Spleen (tissue), 11 donors: ENCODE data around the gene XPR1. TPM values are rescaled to one million over a fixed set of nuclear protein-coding genes. Genes with fewer than 3 reads are reported as not detected.
A peak's percentile ranks its signal among the peaks of the same experiment; 100 is the strongest.

ENCODE experiments used
- DNase-seq: peaks from one replicate; pipeline ENCODE4 v3.0.0-alpha.2; 2020
- H3K27ac ChIP-seq, 8 donors: fragments of 200-600 bp; sonication (generic) in 7 of 8; 1 replicate in 4 of 8; 2 replicates in 4 of 8; pipeline versions ENCODE4 v1.5.0 to v1.8.0; 2016 to 2021; ENCODE audit warnings: inconsistent platforms in 4 of 8, mild to moderate bottlenecking in 4 of 8, moderate library complexity in 1 of 8
- H3K27me3 ChIP-seq, 7 donors: fragments of 200-600 bp; sonication (generic) in 6 of 7; replicated peaks in 1 of 7; 1 replicate in 4 of 7; 2 replicates in 3 of 7; pipeline versions ENCODE4 v1.5.0 to v1.8.0; 2016 to 2021; ENCODE audit warnings: inconsistent platforms in 3 of 7, mild to moderate bottlenecking in 1 of 7
- H3K36me3 ChIP-seq, 6 donors: fragments of 200-600 bp; sonication (generic) in 5 of 6; 1 replicate in 4 of 6; 2 replicates in 2 of 6; pipeline versions ENCODE4 v1.5.0 to v1.8.0; 2016 to 2021; ENCODE audit warnings: inconsistent platforms in 2 of 6
- H3K4me1 ChIP-seq, 6 donors: fragments of 200-600 bp; sonication (generic) in 5 of 6; 1 replicate in 3 of 6; 2 replicates in 3 of 6; pipeline versions ENCODE4 v1.5.0 to v1.8.0; 2016 to 2021; ENCODE audit warnings: inconsistent platforms in 3 of 6
- H3K4me3 ChIP-seq, 8 donors: fragments of 200-600 bp; sonication (generic) in 7 of 8; 1 replicate in 4 of 8; 2 replicates in 4 of 8; pipeline versions ENCODE4 v1.5.0 to v1.8.0; 2016 to 2021; ENCODE audit warnings: inconsistent platforms in 4 of 8, mild to moderate bottlenecking in 4 of 8, moderate library complexity in 2 of 8
- H3K9me3 ChIP-seq, 8 donors: fragments of 200-600 bp; sonication (generic) in 7 of 8; 1 replicate in 4 of 8; 2 replicates in 4 of 8; pipeline versions ENCODE4 v1.5.0 to v1.8.0; 2016 to 2021; ENCODE audit warnings: inconsistent platforms in 4 of 8
- POLR2A ChIP-seq, 3 donors: fragments of 450-650 bp; IDR thresholded peaks; one replicate each; pipeline ENCODE4 v1.5.1; 2017; ENCODE audit warnings: antibody characterized with exemption in 3 of 3, mild to moderate bottlenecking in 1 of 3
- POLR2AphosphoS5 ChIP-seq, 3 donors: sonication (generic); formaldehyde crosslinking; IDR thresholded peaks; one replicate each; pipeline ENCODE4 v1.5.1; 2017; ENCODE audit warnings: antibody characterized with exemption in 3 of 3
- WGBS, 5 donors: extraction: QIAGEN DNeasy Blood & Tissue Kit in 3 of 5; methylation state at CpG; one replicate each; pipeline versions ENCODE4 v1.1.5 to v1.1.7; 2013 to 2018; 5-methylcytosine and 5-hydroxymethylcytosine counted together
- intact Hi-C: fragments of 100-400 bp; cut with DNase I; formaldehyde crosslinking; loops from one replicate; pipeline ENCODE4 v1.15.0; 2023; ENCODE audit warnings: low total_unique reads
- polyA plus RNA-seq, 3 donors: library from polyadenylated mRNA; stranded (reverse); fragments of 200-250 nt; gene quantifications; one replicate each; pipeline ENCODE4 v1.2.1, GENCODE V29; 2013
- total RNA-seq, 7 donors: library from RNA; depleted of rRNA in 3 of 7; stranded (reverse); fragments of >200 nt in 3 of 7; fragmentation: NEBNext Ultra II Directional in 4 of 7; extraction: Animal tissue kit (Norgen Biotek cat#: 25700) in 4 of 7; gene quantifications; one replicate each; pipeline versions ENCODE4 v1.1.0 to v1.2.1, GENCODE V29; 2016 to 2021
- TF ChIP-seq, protein P1 (sequence below), 11 experiments: fragments of 200-600 bp in 7 of 11; fragments of 450-650 bp in 4 of 11; sonication (generic) in 4 of 11; IDR thresholded peaks in 8 of 11; conservative IDR thresholded peaks in 3 of 11; 1 replicate in 7 of 11; 2 replicates in 4 of 11; pipeline versions ENCODE4 v1.4.0 to v1.8.0; 2016 to 2021; ENCODE audit warnings: antibody characterized with exemption in 11 of 11, inconsistent platforms in 4 of 11, mild to moderate bottlenecking in 1 of 11
- donor health status: healthy with polysubstance abuse.
- donor health status: DM: no; HTN: no; CAD: no; lungs with moderate emphysema.
- donor health status: DM: no; HTN: no; CAD: no.
- donor health status: Bipolar disorder and iron deficiency.
- donor health status: healthy.
- donor health status: DM: no; HTN: no; CAD: no.
- donor health status: DM: yes; HTN: yes; CAD: no.

XPR1 gene
- total and polyA plus RNA-seq, 10 donors: 2.3 to 26.8 (median 18.1) TPM

DNA sequence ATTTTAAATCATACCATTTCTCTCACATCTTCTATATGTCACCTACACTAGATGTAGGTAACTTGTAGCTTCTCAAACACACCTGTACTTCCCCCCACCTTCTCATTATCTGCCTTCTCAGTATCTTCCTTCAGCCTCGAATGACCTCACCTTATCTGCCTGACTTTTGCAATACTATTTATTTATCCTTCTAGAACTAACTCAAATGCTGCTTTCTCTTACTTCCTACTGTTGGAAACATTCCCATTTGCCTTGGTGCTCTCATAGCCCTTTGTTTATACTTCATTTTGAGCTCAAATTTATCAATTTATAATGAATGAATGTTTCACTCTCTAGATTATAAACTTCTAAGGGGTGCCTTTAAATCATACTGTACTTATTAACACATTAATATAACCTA is 230.5 kb downstream of the XPR1 start:
- Histone ChIP-seq H3K27me3 (no peaks in the 10 kb centered on the region), H3K27ac (no peak overlapping the region), H3K36me3 (peaks cover 0 to 29% (median 10%) of the 10 kb centered on the region in 6 donors), H3K9me3 (no peaks in the 10 kb centered on the region), H3K4me1 (peaks cover 0 to 12% (median 4%) of the 10 kb centered on the region in 6 donors), H3K4me3 (no peak overlapping the region)
- 71 to 88% (median 87%) methylated on average over 1 of the region's 1 CpG for WGBS, 5 donors
- DNase-seq: no peak
- intact Hi-C loops: loop anchor here (5.0 to 10.0 kb wide), 3 partner anchors 228 to 345 kb away; partner anchors contain the start of gene XPR1
- TF ChIP-seq, protein P1, sequence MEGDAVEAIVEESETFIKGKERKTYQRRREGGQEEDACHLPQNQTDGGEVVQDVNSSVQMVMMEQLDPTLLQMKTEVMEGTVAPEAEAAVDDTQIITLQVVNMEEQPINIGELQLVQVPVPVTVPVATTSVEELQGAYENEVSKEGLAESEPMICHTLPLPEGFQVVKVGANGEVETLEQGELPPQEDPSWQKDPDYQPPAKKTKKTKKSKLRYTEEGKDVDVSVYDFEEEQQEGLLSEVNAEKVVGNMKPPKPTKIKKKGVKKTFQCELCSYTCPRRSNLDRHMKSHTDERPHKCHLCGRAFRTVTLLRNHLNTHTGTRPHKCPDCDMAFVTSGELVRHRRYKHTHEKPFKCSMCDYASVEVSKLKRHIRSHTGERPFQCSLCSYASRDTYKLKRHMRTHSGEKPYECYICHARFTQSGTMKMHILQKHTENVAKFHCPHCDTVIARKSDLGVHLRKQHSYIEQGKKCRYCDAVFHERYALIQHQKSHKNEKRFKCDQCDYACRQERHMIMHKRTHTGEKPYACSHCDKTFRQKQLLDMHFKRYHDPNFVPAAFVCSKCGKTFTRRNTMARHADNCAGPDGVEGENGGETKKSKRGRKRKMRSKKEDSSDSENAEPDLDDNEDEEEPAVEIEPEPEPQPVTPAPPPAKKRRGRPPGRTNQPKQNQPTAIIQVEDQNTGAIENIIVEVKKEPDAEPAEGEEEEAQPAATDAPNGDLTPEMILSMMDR (IDR thresholded peaks at IDR 0.05 in 8 of 11, conservative IDR thresholded peaks at IDR 0.05 in 3 of 11): no peak
- TF ChIP-seq POLR2AphosphoS5 (IDR thresholded peaks at IDR 0.05) (no peak), POLR2A (IDR thresholded peaks at IDR 0.05) (no peak)

DNA sequence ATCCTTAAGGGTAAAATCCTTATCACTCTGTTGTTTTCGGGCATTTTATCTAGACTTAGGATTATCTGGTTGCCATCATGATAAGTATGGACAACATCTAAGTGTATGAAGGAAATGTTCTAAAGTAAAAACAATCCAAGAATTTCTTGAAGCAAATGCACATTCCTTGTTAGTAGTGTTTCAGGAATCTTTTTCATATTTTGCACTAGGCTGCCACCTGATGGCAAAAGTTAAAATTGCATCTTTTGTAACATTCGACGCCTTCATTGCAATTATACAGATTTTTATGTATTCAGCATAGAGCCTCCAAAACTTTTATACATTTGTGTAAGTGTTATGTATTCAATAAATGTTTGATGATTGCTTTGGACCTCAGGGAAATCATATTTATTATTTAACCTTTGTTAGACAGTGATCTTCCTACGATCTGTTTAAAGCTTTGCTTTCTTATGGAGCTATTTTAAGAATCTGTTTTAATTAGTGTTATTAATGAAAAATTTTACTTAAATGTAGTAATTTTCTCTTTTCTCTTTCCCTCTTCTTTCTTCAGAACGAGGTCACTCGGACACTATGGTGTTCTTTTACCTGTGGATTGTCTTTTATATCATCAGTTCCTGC is 231.4 kb downstream of the XPR1 start:
- Histone ChIP-seq H3K4me3 (no peak overlapping the region), H3K9me3 (no peaks in the 10 kb centered on the region), H3K36me3 (peaks cover 0 to 29% (median 10%) of the 10 kb centered on the region in 6 donors), H3K27ac (no peak overlapping the region), H3K27me3 (no peaks in the 10 kb centered on the region), H3K4me1 (peaks cover 0 to 8% (median 2%) of the 10 kb centered on the region in 6 donors)
- DNase-seq: no peak
- TF ChIP-seq, protein P1 (IDR thresholded peaks at IDR 0.05 in 8 of 11, conservative IDR thresholded peaks at IDR 0.05 in 3 of 11): peak; percentile 29 to 83 (median 74)
- TF ChIP-seq POLR2A (IDR thresholded peaks at IDR 0.05) (no peak), POLR2AphosphoS5 (IDR thresholded peaks at IDR 0.05) (no peak)
- intact Hi-C loops: loop anchor here (5.0 to 10.0 kb wide), 3 partner anchors 228 to 346 kb away; partner anchors contain the start of gene XPR1
- WGBS, 5 donors: 33 to 47% (median 34%) methylated on average over 6 of the region's 6 CpGs

DNA sequence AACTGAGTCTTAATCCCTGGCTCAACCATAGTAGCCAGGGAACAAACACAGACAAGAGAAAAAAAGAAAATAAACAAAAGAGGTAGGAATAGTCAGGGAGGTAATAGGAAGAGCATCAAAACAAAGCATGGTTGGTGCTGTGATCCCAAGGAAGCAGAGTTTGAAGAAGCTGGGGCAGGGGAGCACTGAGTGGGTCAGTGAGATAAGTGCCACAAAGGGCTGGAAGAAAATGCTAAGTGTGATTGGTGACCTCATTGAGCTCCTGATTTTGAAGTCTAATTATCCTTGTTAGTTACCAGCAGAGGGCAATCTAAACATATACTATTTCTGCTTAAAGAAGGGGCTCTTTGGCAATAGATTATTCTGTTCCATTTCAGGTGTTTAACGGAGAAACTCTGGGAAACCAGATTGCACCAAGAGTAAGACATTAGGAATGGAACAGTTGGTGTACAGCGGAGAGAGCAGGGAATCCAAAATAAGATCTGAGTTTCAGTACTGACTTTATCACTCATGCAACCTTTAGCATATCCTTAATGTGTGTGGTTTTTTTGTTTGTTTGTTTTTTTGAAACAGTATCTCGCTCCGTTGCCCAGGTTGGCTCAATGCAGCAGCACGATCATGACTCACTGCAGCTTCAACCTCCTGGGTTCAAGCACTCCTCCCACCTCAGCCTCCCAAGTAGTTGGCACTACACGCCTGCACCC is 250.1 kb downstream of the XPR1 start:
- 70 to 78% (median 75%) methylated on average over 6 of the region's 6 CpGs for WGBS, 5 donors
- H3K27ac ChIP-seq: no peak overlapping the region
- intact Hi-C loops: loop anchor here (5.0 kb wide), 1 partner anchor 285 kb away; no protein-coding TSS in a partner anchor
- no peak for DNase-seq
- no peaks in the 10 kb centered on the region for H3K4me1 ChIP-seq
- H3K9me3 ChIP-seq: no peaks in the 10 kb centered on the region
- H3K27me3 ChIP-seq: no peaks in the 10 kb centered on the region
- no peak for TF ChIP-seq POLR2AphosphoS5 (IDR thresholded peaks at IDR 0.05)
- no peak for TF ChIP-seq POLR2A (IDR thresholded peaks at IDR 0.05)
- TF ChIP-seq, protein P1 (IDR thresholded peaks at IDR 0.05 in 8 of 11, conservative IDR thresholded peaks at IDR 0.05 in 3 of 11): peak in 8 of 11 experiments; percentile 14 to 56 (median 42)
- H3K4me3 ChIP-seq: no peak overlapping the region
- peaks cover 0 to 78% (median 8%) of the 10 kb centered on the region in 6 donors for H3K36me3 ChIP-seq
